ENCODE measurements around the gene MYBPHL. TPM values are rescaled to one million over a fixed set of nuclear protein-coding genes. Genes with fewer than 3 reads are reported as not detected.

The MYBPHL gene
- total and polyA plus RNA-seq, 7 experiments from 2014 or later, result not detected

DNA sequence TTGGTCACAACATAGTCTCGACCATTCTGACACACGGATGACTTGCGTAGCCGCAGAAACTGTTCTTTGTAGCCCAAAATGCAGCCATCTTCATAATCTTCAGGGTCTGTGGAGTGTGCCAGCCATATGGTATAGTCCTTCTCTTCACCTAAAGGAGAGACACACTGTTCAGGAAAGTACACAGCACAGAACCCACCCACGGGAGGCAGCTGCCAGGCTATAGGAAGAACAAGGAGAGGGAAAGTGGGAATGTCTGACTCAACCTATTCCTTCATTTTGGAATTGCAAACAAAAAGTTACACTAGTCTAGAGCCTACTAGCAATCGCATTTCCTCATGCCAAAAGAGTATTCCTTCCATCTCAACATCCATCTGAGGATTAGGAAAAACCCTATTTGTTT, 16.2 kb upstream of the MYBPHL start:
- no peak for DNase-seq
- Mint-ChIP-seq H3K4me1 (no peaks in the 10 kb centered on the region), H3K9me3 (no peaks in the 10 kb centered on the region), H3K27me3 (peaks cover 0 to 6% (median 0%) of the 10 kb centered on the region in 5 donors), H3K27ac (no peak overlapping the region), H3K4me3 (no peak overlapping the region), H3K36me3 (no peaks in the 10 kb centered on the region)
- CTCF ChIA-PET, result no interaction called here
- Histone ChIP-seq H3K27me3 (ENCODE audit: control insufficient read depth in 2 of 2, insufficient read depth in 2 of 2, low read length in 2 of 2) (no peaks in the 10 kb centered on the region), H3K9me3 (ENCODE audit: control insufficient read depth in 2 of 3, low read length in 3 of 3) (no peaks in the 10 kb centered on the region), H3K27ac (ENCODE audit: low read depth, low read length) (no peak overlapping the region), H3K4me1 (ENCODE audit: control insufficient read depth in 2 of 2, insufficient read depth in 2 of 2, low read length in 2 of 2) (no peaks in the 10 kb centered on the region), H3K4me3 (ENCODE audit: low read length) (no peak overlapping the region), H3K36me3 (ENCODE audit: control insufficient read depth in 2 of 3, insufficient read depth in 3 of 3, low read length in 3 of 3) (no peaks in the 10 kb centered on the region)
- POLR2A ChIA-PET, result no interaction called here
- no peak for ATAC-seq
- intact Hi-C loops (cut with micrococcal nuclease), result no loop called here

DNA sequence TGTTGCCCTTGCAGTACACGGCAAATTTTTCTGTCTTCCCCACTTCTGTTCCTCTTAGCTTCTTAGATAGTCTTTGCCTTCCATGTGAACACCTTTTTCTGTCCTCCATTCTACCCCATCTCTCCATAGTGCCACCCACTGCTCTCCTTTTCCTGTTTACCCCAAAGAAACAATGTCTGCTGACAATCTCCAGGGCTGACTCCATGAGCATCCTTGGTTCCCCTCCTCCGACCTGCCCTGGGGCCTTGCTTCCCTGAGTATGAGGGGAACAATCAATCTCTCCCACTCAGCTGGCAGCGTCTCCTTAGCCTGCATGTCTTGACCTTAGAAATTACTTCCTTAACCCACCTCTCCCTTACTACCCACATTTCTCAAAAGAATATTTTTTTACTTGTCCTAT, 12.3 kb upstream of the MYBPHL start:
- ChIA-PET POLR2A (no interaction called here), CTCF (interaction anchor here (0.7 kb wide), 1 partner anchor 8 kb away, joined by 3 read pairs; no protein-coding TSS in a partner anchor)
- Mint-ChIP-seq H3K27me3 (peaks cover 0 to 11% (median 0%) of the 10 kb centered on the region in 5 donors), H3K4me1 (no peaks in the 10 kb centered on the region), H3K9me3 (no peaks in the 10 kb centered on the region), H3K4me3 (no peak overlapping the region), H3K36me3 (no peaks in the 10 kb centered on the region), H3K27ac (no peak overlapping the region)
- Histone ChIP-seq H3K9me3 (ENCODE audit: control insufficient read depth in 2 of 3, low read length in 3 of 3) (no peaks in the 10 kb centered on the region), H3K27me3 (ENCODE audit: control insufficient read depth in 2 of 2, insufficient read depth in 2 of 2, low read length in 2 of 2) (no peaks in the 10 kb centered on the region), H3K36me3 (ENCODE audit: control insufficient read depth in 2 of 3, insufficient read depth in 3 of 3, low read length in 3 of 3) (no peaks in the 10 kb centered on the region), H3K27ac (ENCODE audit: low read depth, low read length) (no peak overlapping the region), H3K4me3 (ENCODE audit: low read length) (no peak overlapping the region), H3K4me1 (ENCODE audit: control insufficient read depth in 2 of 2, insufficient read depth in 2 of 2, low read length in 2 of 2) (no peaks in the 10 kb centered on the region)
- DNase-seq, result no peak
- intact Hi-C loops (cut with micrococcal nuclease), result no loop called here
- ATAC-seq, result no peak

DNA sequence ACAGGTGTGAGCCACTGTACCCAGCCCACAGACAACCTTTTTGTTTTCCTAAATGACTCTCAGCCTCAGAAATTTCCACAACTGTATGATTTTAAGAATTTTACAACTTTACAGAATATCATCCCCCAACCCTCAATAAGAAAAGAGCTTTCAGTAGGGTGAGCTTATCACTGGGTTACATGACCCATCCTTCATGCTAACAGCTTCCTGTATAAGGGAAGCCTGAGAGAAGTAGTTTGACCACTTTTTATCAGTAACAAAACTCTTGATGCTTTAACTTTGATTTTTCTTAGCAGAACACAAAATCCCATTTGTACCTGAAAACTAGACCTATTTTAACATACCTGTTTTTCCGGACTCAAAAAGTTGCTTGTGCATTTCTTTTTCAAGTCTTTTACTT, 9.7 kb upstream of the MYBPHL start:
- H3K4me3 Mint-ChIP-seq, result no peak overlapping the region
- ChIA-PET POLR2A (no interaction called here), CTCF (no interaction called here)
- peaks cover 0 to 18% (median 0%) of the 10 kb centered on the region in 5 donors for H3K27me3 Mint-ChIP-seq
- DNase-seq (no peak), ATAC-seq (no peak)
- Histone ChIP-seq H3K27ac (ENCODE audit: low read depth, low read length) (no peak overlapping the region), H3K4me3 (ENCODE audit: low read length) (no peak overlapping the region), H3K36me3 (ENCODE audit: control insufficient read depth in 2 of 3, insufficient read depth in 3 of 3, low read length in 3 of 3) (no peaks in the 10 kb centered on the region), H3K9me3 (ENCODE audit: control insufficient read depth in 2 of 3, low read length in 3 of 3) (no peaks in the 10 kb centered on the region), H3K27me3 (ENCODE audit: control insufficient read depth in 2 of 2, insufficient read depth in 2 of 2, low read length in 2 of 2) (no peaks in the 10 kb centered on the region), H3K4me1 (ENCODE audit: control insufficient read depth in 2 of 2, insufficient read depth in 2 of 2, low read length in 2 of 2) (no peaks in the 10 kb centered on the region)
- no peaks in the 10 kb centered on the region for H3K4me1 Mint-ChIP-seq
- H3K9me3 Mint-ChIP-seq, result no peaks in the 10 kb centered on the region
- H3K36me3 Mint-ChIP-seq, result no peaks in the 10 kb centered on the region
- no peak overlapping the region for H3K27ac Mint-ChIP-seq
- intact Hi-C loops (cut with micrococcal nuclease), result no loop called here

DNA sequence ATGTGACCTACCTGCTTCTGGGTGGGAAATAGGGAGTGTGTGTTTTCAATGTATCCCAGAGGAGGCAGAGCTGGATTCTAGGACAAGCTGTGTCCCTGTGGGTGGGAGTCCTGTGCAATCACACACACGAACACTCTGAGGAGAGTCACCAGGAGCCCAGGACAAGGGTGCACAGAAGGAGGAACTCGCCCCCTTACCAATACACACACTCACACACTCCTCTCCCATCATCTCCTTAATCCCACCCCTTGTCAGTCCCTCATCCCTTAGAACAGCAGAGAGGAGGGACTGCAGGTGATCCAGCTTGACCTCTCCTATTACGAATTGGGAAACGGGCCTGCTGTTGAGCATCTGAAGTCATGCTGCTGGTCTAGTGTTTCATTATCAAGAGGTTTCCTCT, 8.5 kb upstream of the MYBPHL start:
- ChIA-PET POLR2A (no interaction called here), CTCF (interaction anchor here (0.7 kb wide), 1 partner anchor 643 kb away, joined by 3 read pairs; no protein-coding TSS in a partner anchor)
- no peak overlapping the region for H3K27ac ChIP-seq (ENCODE audit: low read depth, low read length)
- intact Hi-C loops (cut with micrococcal nuclease), result no loop called here
- no peak for DNase-seq
- peaks cover 0 to 15% (median under 1%) of the 10 kb centered on the region in 5 donors for H3K27me3 Mint-ChIP-seq
- no peak overlapping the region for H3K27ac Mint-ChIP-seq
- no peaks in the 10 kb centered on the region for H3K27me3 ChIP-seq (ENCODE audit: control insufficient read depth in 2 of 2, insufficient read depth in 2 of 2, low read length in 2 of 2)
- no peaks in the 10 kb centered on the region for H3K4me1 ChIP-seq (ENCODE audit: control insufficient read depth in 2 of 2, insufficient read depth in 2 of 2, low read length in 2 of 2)
- H3K9me3 Mint-ChIP-seq, result no peaks in the 10 kb centered on the region
- H3K4me1 Mint-ChIP-seq, result no peaks in the 10 kb centered on the region
- no peak overlapping the region for H3K4me3 ChIP-seq (ENCODE audit: low read length)
- no peaks in the 10 kb centered on the region for H3K36me3 ChIP-seq (ENCODE audit: control insufficient read depth in 2 of 3, insufficient read depth in 3 of 3, low read length in 3 of 3)
- H3K36me3 Mint-ChIP-seq, result no peaks in the 10 kb centered on the region
- H3K4me3 Mint-ChIP-seq, result no peak overlapping the region
- H3K9me3 ChIP-seq (ENCODE audit: control insufficient read depth in 2 of 3, low read length in 3 of 3), result no peaks in the 10 kb centered on the region
- no peak for ATAC-seq

DNA sequence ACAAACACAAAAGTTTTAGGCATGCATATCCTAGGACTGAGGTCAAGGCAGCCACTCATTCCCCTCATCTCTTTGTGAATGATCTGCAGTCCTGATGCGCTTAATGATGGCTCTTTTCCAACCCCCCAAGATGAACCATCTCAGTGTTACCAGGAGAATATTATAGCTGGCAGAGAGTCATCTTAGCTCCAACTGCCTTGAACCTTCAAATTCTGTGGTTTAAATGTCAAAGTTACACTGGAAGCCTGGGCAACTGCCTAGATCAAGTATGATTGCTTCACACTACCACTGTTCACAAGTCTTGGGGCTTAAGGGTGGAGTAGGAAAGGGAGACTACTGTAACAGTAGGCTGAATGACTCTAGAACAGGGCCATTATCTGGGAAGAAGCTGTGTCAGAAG, 8.0 kb upstream of the MYBPHL start:
- no peaks in the 10 kb centered on the region for H3K4me1 Mint-ChIP-seq
- no peak overlapping the region for H3K4me3 Mint-ChIP-seq
- DNase-seq, result no peak
- Histone ChIP-seq H3K9me3 (ENCODE audit: control insufficient read depth in 2 of 3, low read length in 3 of 3) (no peaks in the 10 kb centered on the region), H3K4me3 (ENCODE audit: low read length) (no peak overlapping the region), H3K36me3 (ENCODE audit: control insufficient read depth in 2 of 3, insufficient read depth in 3 of 3, low read length in 3 of 3) (no peaks in the 10 kb centered on the region), H3K4me1 (ENCODE audit: control insufficient read depth in 2 of 2, insufficient read depth in 2 of 2, low read length in 2 of 2) (no peaks in the 10 kb centered on the region), H3K27ac (ENCODE audit: low read depth, low read length) (no peak overlapping the region), H3K27me3 (ENCODE audit: control insufficient read depth in 2 of 2, insufficient read depth in 2 of 2, low read length in 2 of 2) (no peaks in the 10 kb centered on the region)
- intact Hi-C loops (cut with micrococcal nuclease), result no loop called here
- H3K27me3 Mint-ChIP-seq, result peaks cover 0 to 14% (median 2%) of the 10 kb centered on the region in 5 donors
- CTCF ChIA-PET, result no interaction called here
- no peak for ATAC-seq
- no peaks in the 10 kb centered on the region for H3K9me3 Mint-ChIP-seq
- no peak overlapping the region for H3K27ac Mint-ChIP-seq
- H3K36me3 Mint-ChIP-seq, result no peaks in the 10 kb centered on the region
- POLR2A ChIA-PET, result no interaction called here

DNA sequence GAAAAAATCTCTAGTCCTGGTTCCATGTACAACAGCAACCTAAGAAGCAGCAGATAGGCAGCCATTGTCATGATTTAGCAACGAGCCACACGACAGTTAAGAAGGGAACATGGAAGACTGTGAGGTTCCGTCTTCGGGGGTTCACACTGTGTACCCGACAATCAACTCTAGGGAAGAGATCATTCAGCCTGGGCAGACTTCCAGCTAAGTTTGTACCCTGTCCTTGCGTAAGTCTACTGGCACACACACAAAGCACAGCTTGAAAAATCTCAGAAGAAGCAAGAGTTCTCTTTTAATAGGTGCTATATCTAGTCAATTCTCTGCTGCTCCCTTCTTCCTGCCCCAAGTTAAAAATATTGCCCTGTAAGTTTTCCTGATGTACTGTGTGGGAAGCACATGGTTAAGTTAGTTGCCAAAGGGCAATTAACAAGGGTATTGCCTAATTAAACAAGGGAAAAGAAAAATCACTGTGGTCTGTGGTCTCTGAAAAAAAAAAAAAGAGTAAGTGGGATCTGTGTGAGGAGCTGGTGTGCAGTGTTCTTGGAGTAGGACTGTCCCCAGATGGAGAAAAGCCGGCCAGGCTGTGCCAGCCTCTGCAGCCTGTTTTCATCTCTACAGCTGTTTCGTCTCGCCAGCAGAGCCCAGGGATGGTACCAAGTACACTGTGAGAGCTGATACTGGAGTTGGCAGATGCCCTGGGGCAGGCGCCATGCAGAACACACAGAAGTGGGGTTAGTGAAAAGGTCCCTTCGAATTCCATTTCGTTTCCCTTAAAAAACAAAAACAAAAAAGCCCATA, 6.4 kb upstream of the MYBPHL start:
- Histone ChIP-seq H3K4me1 (ENCODE audit: control insufficient read depth in 2 of 2, insufficient read depth in 2 of 2, low read length in 2 of 2) (no peaks in the 10 kb centered on the region), H3K27ac (ENCODE audit: low read depth, low read length) (no peak overlapping the region), H3K36me3 (ENCODE audit: control insufficient read depth in 2 of 3, insufficient read depth in 3 of 3, low read length in 3 of 3) (no peaks in the 10 kb centered on the region), H3K9me3 (ENCODE audit: control insufficient read depth in 2 of 3, low read length in 3 of 3) (no peaks in the 10 kb centered on the region), H3K27me3 (ENCODE audit: control insufficient read depth in 2 of 2, insufficient read depth in 2 of 2, low read length in 2 of 2) (no peaks in the 10 kb centered on the region), H3K4me3 (ENCODE audit: low read length) (no peak overlapping the region)
- Mint-ChIP-seq H3K27ac (no peak overlapping the region), H3K27me3 (peaks cover 0 to 24% (median 5%) of the 10 kb centered on the region in 5 donors), H3K4me1 (no peaks in the 10 kb centered on the region), H3K4me3 (no peak overlapping the region), H3K9me3 (no peaks in the 10 kb centered on the region), H3K36me3 (no peaks in the 10 kb centered on the region)
- no peak for ATAC-seq
- ChIA-PET CTCF (no interaction called here), POLR2A (interaction anchor here (0.6 kb wide), 1 partner anchor 1613 kb away, joined by 3 read pairs; no protein-coding TSS in a partner anchor)
- intact Hi-C loops (cut with micrococcal nuclease), result no loop called here
- no peak for DNase-seq

DNA sequence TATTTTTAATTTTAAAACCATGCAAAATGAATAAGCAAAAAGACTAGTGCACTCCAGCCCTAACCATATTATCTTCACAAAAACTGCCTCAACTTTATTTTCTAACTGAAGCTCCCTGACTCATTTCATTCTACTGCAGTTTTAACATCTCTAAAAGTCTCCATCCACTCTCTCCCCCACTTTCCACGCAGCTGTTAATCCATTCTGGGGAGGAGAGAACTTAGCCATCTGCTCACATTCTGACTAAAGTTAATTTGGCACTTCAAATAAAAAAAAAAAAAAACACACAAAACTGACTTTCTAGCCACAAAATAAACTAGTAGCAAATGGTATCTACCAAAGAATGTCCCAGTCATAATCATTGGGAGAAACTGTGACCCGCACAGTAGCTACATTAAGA, 5.4 kb upstream of the MYBPHL start:
- Mint-ChIP-seq H3K9me3 (no peaks in the 10 kb centered on the region), H3K27ac (no peak overlapping the region), H3K36me3 (no peaks in the 10 kb centered on the region), H3K4me3 (no peak overlapping the region), H3K27me3 (peaks cover 0 to 24% (median 5%) of the 10 kb centered on the region in 5 donors), H3K4me1 (peaks cover 0 to 1% (median 0%) of the 10 kb centered on the region in 7 donors)
- H3K4me3 ChIP-seq (ENCODE audit: low read length), result no peak overlapping the region
- no peaks in the 10 kb centered on the region for H3K27me3 ChIP-seq (ENCODE audit: control insufficient read depth in 2 of 2, insufficient read depth in 2 of 2, low read length in 2 of 2)
- intact Hi-C loops (cut with micrococcal nuclease), result no loop called here
- no peaks in the 10 kb centered on the region for H3K36me3 ChIP-seq (ENCODE audit: control insufficient read depth in 2 of 3, insufficient read depth in 3 of 3, low read length in 3 of 3)
- H3K27ac ChIP-seq (ENCODE audit: low read depth, low read length), result no peak overlapping the region
- DNase-seq, result no peak
- CTCF ChIA-PET, result no interaction called here
- H3K9me3 ChIP-seq (ENCODE audit: control insufficient read depth in 2 of 3, low read length in 3 of 3), result no peaks in the 10 kb centered on the region
- no peak for ATAC-seq
- POLR2A ChIA-PET, result no interaction called here
- no peaks in the 10 kb centered on the region for H3K4me1 ChIP-seq (ENCODE audit: control insufficient read depth in 2 of 2, insufficient read depth in 2 of 2, low read length in 2 of 2)

All from naive thymus-derived CD4-positive, alpha-beta T cell (primary cell).